ENCODE measurements around the gene FRRS1L. TPM values are rescaled to one million over a fixed set of nuclear protein-coding genes. Genes with fewer than 3 reads are reported as not detected.

Gene FRRS1L
- polyA plus RNA-seq, 6 donors from 2014 or later = not detected

GRCh38 chr9:109101202-109101595 is 65.8 kb downstream of the FRRS1L start:
- Mint-ChIP-seq H3K9me3 (peaks cover 0 to 6% (median 0%) of the 10 kb centered on the region in 7 donors), H3K27ac (peak overlapping the region in 4 of 6 donors; percentile 0 to 66 (median 58)), H3K27me3 (no peaks in the 10 kb centered on the region), H3K4me1 (peaks cover 20 to 61% (median 41%) of the 10 kb centered on the region in 3 donors), H3K4me3 (peak overlapping the region in 2 of 8 donors; percentile 12 to 57), H3K36me3 (peaks cover 21 to 28% of the 10 kb centered on the region in 2 donors)
- no peak for DNase-seq
- no peak for ATAC-seq (ENCODE audit: low read depth in 2 of 2)

DNA sequence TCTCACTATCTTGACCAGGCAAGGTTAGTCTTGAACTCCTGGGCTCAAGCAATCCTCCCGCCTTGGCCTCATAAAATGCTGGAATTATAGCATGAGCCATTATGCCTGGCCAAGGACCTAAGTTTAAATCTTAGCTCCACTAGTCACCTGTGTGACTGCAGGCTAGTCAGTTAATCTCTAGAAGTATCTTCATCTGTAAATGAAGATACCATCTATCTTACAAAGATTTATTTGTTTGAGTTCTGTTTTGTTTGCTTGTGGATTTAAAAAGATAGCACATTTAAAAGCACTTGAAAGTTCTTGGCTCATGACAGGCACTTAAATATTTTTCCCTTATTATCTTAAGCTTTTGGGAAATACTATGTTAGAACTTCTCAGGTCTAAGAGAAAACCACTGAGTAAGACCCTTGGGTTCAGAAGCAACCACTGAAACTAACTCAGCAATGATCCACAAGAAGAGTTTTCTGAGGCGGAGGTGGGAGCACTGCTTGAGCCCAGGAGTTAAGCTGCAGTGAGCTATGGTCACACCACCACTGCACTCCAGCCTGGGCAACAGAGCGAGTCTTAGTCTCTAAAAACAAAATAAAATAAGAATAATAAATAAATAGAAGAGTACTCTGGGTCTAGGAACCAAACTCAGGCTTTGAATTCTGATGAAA is 66.4 kb downstream of the FRRS1L start:
- H3K4me3 Mint-ChIP-seq = peak overlapping the region in 2 of 8 donors; percentile 12 to 57
- H3K27ac Mint-ChIP-seq = peak overlapping the region in 2 of 6 donors; percentile 63 to 66

DNA sequence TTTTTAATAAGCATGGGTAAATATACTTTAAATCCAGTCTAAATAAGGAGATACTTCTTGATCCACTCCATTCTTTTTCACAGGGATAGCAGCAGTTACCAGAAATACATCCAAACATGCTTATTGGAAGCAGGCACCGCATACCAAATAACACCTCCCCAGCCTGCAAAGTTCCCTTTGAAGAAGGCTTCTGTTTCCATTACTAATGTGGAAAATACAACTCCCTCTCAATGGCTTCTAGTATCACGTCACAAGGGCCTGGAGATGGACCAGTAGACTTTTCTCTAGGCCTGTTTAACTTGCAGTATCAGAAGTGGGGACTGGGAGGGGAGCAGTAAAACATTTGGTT is 68.1 kb downstream of the FRRS1L start:
- Mint-ChIP-seq H3K4me3 (no peak overlapping the region), H3K36me3 (peaks cover 15 to 42% of the 10 kb centered on the region in 2 donors), H3K27ac (peak overlapping the region in 2 of 6 donors; percentile 10 to 93), H3K4me1 (peaks cover 20 to 65% (median 47%) of the 10 kb centered on the region in 3 donors), H3K9me3 (peaks cover 0 to 4% (median 0%) of the 10 kb centered on the region in 7 donors), H3K27me3 (no peaks in the 10 kb centered on the region)
- DNase-seq (no peak), ATAC-seq (ENCODE audit: low read depth in 2 of 2) (no peak)

More for the DNA sequence above, 66.4 kb downstream of the FRRS1L start:
- no peak for ATAC-seq (ENCODE audit: low read depth in 2 of 2)
- Mint-ChIP-seq H3K36me3 (peaks cover 21 to 33% of the 10 kb centered on the region in 2 donors), H3K4me1 (peaks cover 20 to 62% (median 44%) of the 10 kb centered on the region in 3 donors), H3K9me3 (peaks cover 0 to 6% (median 0%) of the 10 kb centered on the region in 7 donors), H3K27me3 (no peaks in the 10 kb centered on the region)
- DNase-seq = no peak

DNA sequence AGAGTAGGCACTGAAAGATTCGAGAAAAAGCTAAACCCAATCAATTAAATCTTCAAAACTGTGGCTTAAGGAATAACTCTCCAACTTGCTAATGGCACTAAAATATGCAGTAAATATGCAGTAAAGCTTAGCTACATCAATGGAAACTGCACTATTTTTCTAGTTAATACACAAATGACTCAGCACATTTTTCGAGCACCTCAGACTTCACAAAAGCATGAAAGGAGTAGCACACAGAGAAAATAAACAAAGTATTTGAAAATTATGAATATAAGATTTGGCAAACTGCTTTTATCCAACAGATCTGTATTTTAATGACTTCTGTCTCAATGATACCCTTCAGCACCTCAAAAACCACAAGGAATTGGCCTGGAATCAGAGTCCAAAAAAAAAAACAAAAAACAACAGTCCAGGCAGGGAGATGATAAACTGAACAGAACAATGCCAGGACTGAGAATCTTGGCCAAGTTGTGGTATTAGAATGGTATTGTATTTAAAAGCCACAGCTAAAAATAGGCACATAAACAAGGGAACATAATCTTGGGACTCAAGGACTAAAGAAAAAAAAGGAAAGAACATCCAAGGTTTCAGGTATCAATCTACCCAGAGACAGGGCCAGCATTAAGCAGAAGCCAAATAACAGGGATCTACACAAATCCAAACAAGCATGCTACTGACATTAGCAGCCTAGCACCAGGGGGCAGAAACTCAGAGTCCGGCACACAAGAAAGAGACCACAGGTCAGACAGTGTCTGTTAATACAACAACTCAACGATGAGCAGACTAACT is 68.7 kb downstream of the FRRS1L start:
- Mint-ChIP-seq H3K27me3 (no peaks in the 10 kb centered on the region), H3K4me3 (no peak overlapping the region), H3K36me3 (peaks cover 17 to 41% of the 10 kb centered on the region in 2 donors), H3K27ac (peak overlapping the region in 3 of 6 donors; percentile 10 to 93 (median 65)), H3K4me1 (peaks cover 17 to 61% (median 44%) of the 10 kb centered on the region in 3 donors), H3K9me3 (peaks cover 0 to 2% (median 0%) of the 10 kb centered on the region in 7 donors)
- ATAC-seq (ENCODE audit: low read depth in 2 of 2) (no peak), DNase-seq (no peak)

DNA sequence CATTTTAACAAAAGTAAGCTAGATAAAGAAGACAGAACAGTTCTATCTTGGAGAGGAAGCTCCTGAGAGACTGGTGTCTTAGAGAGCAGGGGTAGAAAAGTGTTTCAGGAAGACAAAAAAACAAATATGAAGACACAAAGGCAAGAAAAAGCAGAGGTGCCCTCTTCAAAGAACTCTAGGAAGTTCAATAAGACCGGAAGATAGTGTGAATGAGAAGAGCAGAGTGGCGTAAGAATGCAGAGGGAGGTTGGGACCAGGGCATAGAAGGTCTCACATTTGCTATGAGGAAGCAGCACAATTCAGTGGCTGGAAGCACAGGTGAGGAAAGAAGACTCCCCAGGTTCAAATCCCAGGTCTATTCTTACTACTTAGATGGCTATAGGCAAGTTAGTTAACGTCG is 69.9 kb downstream of the FRRS1L start:
- no peak overlapping the region for H3K4me3 Mint-ChIP-seq
- H3K9me3 Mint-ChIP-seq = no peaks in the 10 kb centered on the region
- DNase-seq = no peak
- ATAC-seq (ENCODE audit: low read depth in 2 of 2) = no peak
- peaks cover 18 to 43% of the 10 kb centered on the region in 2 donors for H3K36me3 Mint-ChIP-seq
- H3K27ac Mint-ChIP-seq = no peak overlapping the region
- H3K4me1 Mint-ChIP-seq = peaks cover 8 to 52% (median 40%) of the 10 kb centered on the region in 3 donors
- H3K27me3 Mint-ChIP-seq = no peaks in the 10 kb centered on the region

DNA sequence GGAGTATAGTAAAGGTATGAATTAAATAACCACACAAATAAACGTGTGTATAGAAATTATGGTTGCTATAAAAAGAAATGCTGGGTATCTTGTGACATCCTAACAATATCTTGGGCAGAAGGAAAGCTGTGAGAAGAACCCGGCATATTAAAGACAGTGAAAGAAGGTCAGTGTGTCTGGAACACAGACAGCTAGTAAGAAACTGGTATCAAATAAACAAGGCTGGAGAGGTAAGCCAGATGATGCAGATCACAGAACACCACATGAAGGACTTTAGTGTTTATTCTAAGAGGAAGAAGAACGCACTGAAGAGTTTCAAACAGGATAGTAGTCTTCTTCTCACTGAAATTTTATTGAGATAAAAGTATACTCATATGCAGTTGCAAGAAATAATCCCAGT is 71.7 kb downstream of the FRRS1L start:
- peak overlapping the region in 1 of 6 donors; percentile 21 for H3K27ac Mint-ChIP-seq
- no peaks in the 10 kb centered on the region for H3K27me3 Mint-ChIP-seq
- no peaks in the 10 kb centered on the region for H3K9me3 Mint-ChIP-seq
- H3K36me3 Mint-ChIP-seq = peaks cover 22 to 49% of the 10 kb centered on the region in 2 donors
- ATAC-seq (ENCODE audit: low read depth in 2 of 2) = no peak
- H3K4me3 Mint-ChIP-seq = no peak overlapping the region
- peaks cover 4 to 37% (median 28%) of the 10 kb centered on the region in 3 donors for H3K4me1 Mint-ChIP-seq
- no peak for DNase-seq

DNA sequence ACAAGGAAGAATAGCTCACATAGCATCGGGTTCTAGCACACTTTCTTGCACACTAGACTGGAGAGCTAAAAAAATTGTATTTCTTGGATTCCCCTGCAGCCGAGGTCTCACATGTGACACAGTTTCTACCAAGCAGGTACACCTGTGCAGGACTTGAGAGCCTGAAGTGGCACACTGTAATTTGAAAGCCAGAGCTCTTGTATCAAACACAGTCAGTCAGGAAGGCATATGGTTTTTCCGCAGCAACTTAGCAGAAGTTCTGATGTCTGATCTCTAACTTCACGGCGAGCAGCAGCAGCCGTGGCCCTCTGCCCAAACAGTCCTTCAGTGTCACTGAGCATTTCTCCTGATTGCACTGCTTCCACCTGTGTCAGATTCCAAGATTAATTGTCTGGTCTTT is 72.8 kb downstream of the FRRS1L start:
- DNase-seq (no peak), ATAC-seq (ENCODE audit: low read depth in 2 of 2) (no peak)
- no peak overlapping the region for H3K4me3 Mint-ChIP-seq
- H3K4me1 Mint-ChIP-seq = peaks cover 4 to 34% (median 28%) of the 10 kb centered on the region in 3 donors
- H3K9me3 Mint-ChIP-seq = no peaks in the 10 kb centered on the region
- H3K27me3 Mint-ChIP-seq = no peaks in the 10 kb centered on the region
- H3K36me3 Mint-ChIP-seq = peaks cover 22 to 49% of the 10 kb centered on the region in 2 donors
- no peak overlapping the region for H3K27ac Mint-ChIP-seq

GRCh38 chr9:109092587-109092986 is 74.5 kb downstream of the FRRS1L start:
- H3K9me3 Mint-ChIP-seq = no peaks in the 10 kb centered on the region
- DNase-seq (no peak), ATAC-seq (ENCODE audit: low read depth in 2 of 2) (no peak)
- no peak overlapping the region for H3K4me3 Mint-ChIP-seq
- peaks cover 0 to 20% (median 17%) of the 10 kb centered on the region in 3 donors for H3K4me1 Mint-ChIP-seq
- H3K27ac Mint-ChIP-seq = no peak overlapping the region
- H3K36me3 Mint-ChIP-seq = peaks cover 22 to 49% of the 10 kb centered on the region in 2 donors
- no peaks in the 10 kb centered on the region for H3K27me3 Mint-ChIP-seq

DNA sequence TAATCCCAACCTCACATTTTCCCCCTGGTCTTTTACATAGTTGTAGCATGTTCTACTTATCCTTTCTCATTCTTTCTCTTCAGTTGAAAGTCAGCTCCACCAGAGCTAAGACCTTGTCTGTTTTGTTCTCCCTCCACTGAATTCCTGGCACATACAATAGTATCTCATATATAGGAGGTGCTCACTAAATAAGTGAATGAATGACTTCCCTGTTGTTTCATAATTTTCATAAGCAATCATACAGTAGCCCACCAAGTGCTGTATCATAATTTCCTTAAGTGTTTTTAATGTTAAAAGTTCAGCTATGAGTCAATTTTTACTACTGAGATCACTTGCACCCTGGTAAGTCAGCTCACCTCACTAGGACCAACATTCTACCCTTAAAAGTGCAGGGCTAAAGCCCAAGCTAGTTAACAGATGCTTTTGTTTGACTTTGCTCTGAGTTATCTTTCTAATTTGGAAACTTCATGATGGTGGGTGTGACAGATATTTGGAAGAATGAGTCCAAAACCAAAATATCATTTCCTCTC is 74.9 kb downstream of the FRRS1L start:
- H3K9me3 Mint-ChIP-seq = no peaks in the 10 kb centered on the region
- H3K27me3 Mint-ChIP-seq = no peaks in the 10 kb centered on the region
- ATAC-seq (ENCODE audit: low read depth in 2 of 2) = no peak
- H3K4me1 Mint-ChIP-seq = peaks cover 0 to 18% (median 14%) of the 10 kb centered on the region in 3 donors
- no peak for DNase-seq
- H3K36me3 Mint-ChIP-seq = peaks cover 22 to 47% of the 10 kb centered on the region in 2 donors
- H3K27ac Mint-ChIP-seq = no peak overlapping the region
- no peak overlapping the region for H3K4me3 Mint-ChIP-seq

- Mint-ChIP-seq H3K4me3 (no peak overlapping the region), H3K9me3 (no peaks in the 10 kb centered on the region), H3K27me3 (no peaks in the 10 kb centered on the region), H3K36me3 (peaks cover 16 to 26% of the 10 kb centered on the region in 2 donors), H3K4me1 (peaks cover 0 to 9% (median 5%) of the 10 kb centered on the region in 3 donors), H3K27ac (peak overlapping the region in 1 of 6 donors; percentile 15)
- ATAC-seq (ENCODE audit: low read depth in 2 of 2) (no peak), DNase-seq (no peak)
Measured at GRCh38 chr9:109088221-109088620, 78.8 kb downstream of the FRRS1L start.

DNA sequence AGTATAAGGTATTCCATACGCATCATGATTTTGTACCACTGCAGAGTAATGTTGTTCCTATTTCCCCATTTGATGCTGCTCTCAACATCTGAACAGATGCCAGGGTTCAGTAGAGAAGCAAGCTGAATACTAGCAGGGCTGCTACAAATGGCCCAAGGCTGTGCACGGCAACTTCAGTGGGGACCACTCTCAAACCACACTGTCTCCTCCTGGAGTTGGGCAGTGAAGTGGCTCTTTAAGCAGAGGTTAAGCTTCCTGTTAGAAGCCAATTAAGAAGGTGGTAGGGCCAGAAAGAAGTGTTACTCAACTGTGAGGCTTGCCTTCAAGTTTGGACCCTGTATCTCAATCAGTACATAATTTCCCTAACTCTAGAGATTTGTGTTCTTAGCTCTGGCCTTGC is 79.3 kb downstream of the FRRS1L start:
- H3K4me3 Mint-ChIP-seq = no peak overlapping the region
- peaks cover 0 to 5% (median 5%) of the 10 kb centered on the region in 3 donors for H3K4me1 Mint-ChIP-seq
- H3K27ac Mint-ChIP-seq = peak overlapping the region in 1 of 6 donors; percentile 54
- ATAC-seq (ENCODE audit: low read depth in 2 of 2) (no peak), DNase-seq (no peak)
- peaks cover 16 to 22% of the 10 kb centered on the region in 2 donors for H3K36me3 Mint-ChIP-seq
- H3K27me3 Mint-ChIP-seq = no peaks in the 10 kb centered on the region
- no peaks in the 10 kb centered on the region for H3K9me3 Mint-ChIP-seq

DNA sequence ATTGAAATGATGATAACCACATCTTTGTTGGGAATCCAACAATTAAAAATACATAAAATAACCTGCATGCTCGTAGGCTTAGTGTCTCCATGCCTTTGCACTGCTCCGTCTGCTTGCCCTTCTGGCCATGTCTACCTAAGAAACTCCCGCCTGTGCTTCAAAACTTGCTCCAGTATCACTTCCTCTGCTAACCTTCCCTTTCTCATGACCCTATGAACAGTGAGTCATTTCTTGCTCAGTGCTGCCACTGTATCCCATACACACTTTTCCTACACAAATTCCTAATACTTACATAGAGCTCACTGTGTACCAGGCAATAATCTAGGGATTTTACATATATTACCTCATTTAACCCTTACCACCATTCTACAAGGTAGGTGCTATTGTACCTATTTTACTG is 80.8 kb downstream of the FRRS1L start:
- Mint-ChIP-seq H3K9me3 (no peaks in the 10 kb centered on the region), H3K4me1 (peaks cover 0 to 5% (median 4%) of the 10 kb centered on the region in 3 donors), H3K27ac (peak overlapping the region in 1 of 6 donors; percentile 50), H3K36me3 (peaks cover 8 to 11% of the 10 kb centered on the region in 2 donors), H3K27me3 (no peaks in the 10 kb centered on the region), H3K4me3 (no peak overlapping the region)
- DNase-seq = no peak
- peak in 1 of 2 donors; percentile 21 for ATAC-seq (ENCODE audit: low read depth in 2 of 2)

DNA sequence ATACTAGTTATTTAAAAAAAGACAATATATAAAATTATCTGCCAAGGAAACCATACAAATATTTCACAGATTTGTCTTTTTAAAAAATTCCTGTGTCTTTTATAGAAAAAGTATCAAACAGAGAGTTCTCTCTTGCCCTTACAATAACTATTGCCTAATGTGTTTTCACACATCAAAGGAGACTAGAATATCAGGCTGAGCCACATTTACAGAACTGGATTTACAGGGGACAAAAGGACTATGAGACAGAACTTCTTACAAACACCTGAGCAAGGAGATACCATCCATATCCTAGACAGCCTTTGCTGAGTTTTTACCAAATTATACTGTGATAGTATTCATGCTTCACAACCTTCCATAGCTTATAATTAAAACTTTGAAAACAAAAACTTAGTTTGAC is 81.5 kb downstream of the FRRS1L start:
- Mint-ChIP-seq H3K27ac (no peak overlapping the region), H3K27me3 (no peaks in the 10 kb centered on the region), H3K4me3 (no peak overlapping the region), H3K36me3 (peaks cover 8 to 11% of the 10 kb centered on the region in 2 donors), H3K9me3 (no peaks in the 10 kb centered on the region), H3K4me1 (peaks cover 0 to 5% (median 4%) of the 10 kb centered on the region in 3 donors)
- no peak for DNase-seq
- ATAC-seq (ENCODE audit: low read depth in 2 of 2) = no peak
